Neural cell (in vitro differentiated cells): Measurements from ENCODE around the gene HIVEP1. TPM values are rescaled to one million over a fixed set of nuclear protein-coding genes. Genes with fewer than 3 reads are reported as not detected.

Source experiments
- H2AFZ ChIP-seq: fragments of 200-600, 300-800 bp; sonication (generic), shearing (Covaris generic); 2 replicates; pipeline ENCODE4 v1.6.0; 2014; ENCODE audit warnings: low read depth, mild to moderate bottlenecking, antibody characterized with exemption, low read length, moderate library complexity
- H3F3A ChIP-seq: fragments of 200-600 bp; shearing (Covaris generic); 2 replicates; pipeline ENCODE4 v1.6.1; 2016; ENCODE audit warnings: mild to moderate bottlenecking, moderate library complexity, mixed read lengths, antibody characterized with exemption, low read length; ENCODE audit not compliant: insufficient read depth, poor library complexity, severe bottlenecking
- H3K27ac ChIP-seq: fragments of 200-600, 300-800 bp; sonication (generic), shearing (Covaris generic); 2 replicates; pipeline ENCODE4 v1.5.1; 2014; ENCODE audit warnings: mild to moderate bottlenecking, low read length, moderate library complexity
- H3K27me3 ChIP-seq: fragments of 300-800, 200-600 bp; sonication (generic), shearing (Covaris generic); 2 replicates; pipeline ENCODE4 v1.6.0; 2014; ENCODE audit warnings: mild to moderate bottlenecking, low read depth, low read length, moderate library complexity; ENCODE audit not compliant: insufficient read depth
- H3K36me3 ChIP-seq: fragments of 300-800, 200-600 bp; sonication (generic), shearing (Covaris generic); 2 replicates; pipeline ENCODE4 v1.5.1; 2014; ENCODE audit warnings: mild to moderate bottlenecking, antibody characterized with exemption, low read length, moderate library complexity; ENCODE audit not compliant: insufficient read depth
- H3K4me2 ChIP-seq: fragments of 300-800, 200-600 bp; sonication (generic), shearing (Covaris generic); 2 replicates; pipeline ENCODE4 v1.6.0; 2014; ENCODE audit warnings: mild to moderate bottlenecking, low read length
- H3K4me3 ChIP-seq: fragments of 300-800, 200-600 bp; sonication (generic), shearing (Covaris generic); 2 replicates; pipeline ENCODE4 v1.5.1; 2014; ENCODE audit warnings: mild to moderate bottlenecking, low read length, moderate library complexity
- H3K79me2 ChIP-seq: fragments of 200-600 bp; shearing (Covaris generic); replicated peaks from 2 replicates; pipeline ENCODE4 v1.6.0; 2014; ENCODE audit warnings: mild to moderate bottlenecking, low read length, moderate library complexity; ENCODE audit not compliant: insufficient read depth
- H3K9ac ChIP-seq: fragments of 300-800, 200-600 bp; sonication (generic), shearing (Covaris generic); 2 replicates; pipeline ENCODE4 v1.6.1; 2016; ENCODE audit warnings: mild to moderate bottlenecking, low read length, mixed read lengths
- H3K9me2 ChIP-seq: fragments of 200-600 bp; shearing (Covaris generic); 2 replicates; pipeline ENCODE4 v1.6.1; 2016; ENCODE audit warnings: mild to moderate bottlenecking, low read length, mixed read lengths; ENCODE audit not compliant: insufficient read depth
- H3K9me3 ChIP-seq: fragments of 200-600, 300-800 bp; sonication (generic), shearing (Covaris generic); 2 replicates; pipeline ENCODE4 v1.6.1; 2016; ENCODE audit warnings: mild to moderate bottlenecking, mixed run types, low read length, moderate library complexity, mixed read lengths
- H4K20me1 ChIP-seq: fragments of 200-600 bp; shearing (Covaris generic); 2 replicates; pipeline ENCODE4 v1.6.1; 2016; ENCODE audit warnings: mild to moderate bottlenecking, mixed run types; ENCODE audit not compliant: insufficient read depth
- EP300 ChIP-seq: fragments of 450-650 bp; conservative IDR thresholded peaks from 2 replicates; pipeline ENCODE4 v1.6.1; 2014; ENCODE audit warnings: antibody characterized with exemption, mild to moderate bottlenecking, moderate library complexity; ENCODE audit not compliant: poor library complexity, severe bottlenecking
- EZH2 ChIP-seq: fragments of 200-600, 300-800 bp; shearing (Covaris generic), sonication (generic); IDR thresholded peaks from 2 replicates; pipeline ENCODE4 v1.6.1; 2014; ENCODE audit warnings: antibody characterized with exemption, low read length, borderline replicate concordance, mild to moderate bottlenecking; ENCODE audit not compliant: insufficient read depth, poor library complexity, severe bottlenecking
- MXI1 ChIP-seq: fragments of 450-650 bp; conservative IDR thresholded peaks from 2 replicates; pipeline ENCODE4 v1.6.1; 2014; ENCODE audit warnings: antibody characterized with exemption, mild to moderate bottlenecking; ENCODE audit not compliant: poor library complexity, severe bottlenecking
- POLR2AphosphoS5 ChIP-seq: IDR thresholded peaks from 2 replicates; pipeline ENCODE4 v1.6.1; 2012
- RAD21 ChIP-seq: fragments of 450-650 bp; conservative IDR thresholded peaks from 2 replicates; pipeline ENCODE4 v1.6.1; 2014; ENCODE audit warnings: antibody characterized with exemption, mild to moderate bottlenecking, moderate library complexity
- SMC3 ChIP-seq: fragments of 450-650 bp; conservative IDR thresholded peaks from 2 replicates; pipeline ENCODE4 v1.6.1; 2014; ENCODE audit warnings: antibody characterized with exemption, mild to moderate bottlenecking, moderate library complexity; ENCODE audit not compliant: poor library complexity
- TAF1 ChIP-seq: IDR thresholded peaks from 2 replicates; pipeline ENCODE4 v1.6.1; 2012; ENCODE audit warnings: low read depth
- polyA plus RNA-seq: library from polyadenylated mRNA; depleted of rRNA; stranded (reverse); fragments of >200 nt; gene quantifications from 2 replicates; pipeline ENCODE4 v1.2.3, GENCODE V29; 2014
- TF ChIP-seq, protein P1 (sequence below): IDR thresholded peaks from 2 replicates; pipeline ENCODE4 v1.6.1; 2012; ENCODE audit warnings: borderline replicate concordance
- TF ChIP-seq, protein P2 (sequence below): fragments of 450-650 bp; IDR thresholded peaks from 2 replicates; pipeline ENCODE4 v1.5.1; 2014; ENCODE audit warnings: antibody characterized with exemption, mild to moderate bottlenecking, moderate library complexity; ENCODE audit not compliant: poor library complexity, severe bottlenecking

Gene HIVEP1
- polyA plus RNA-seq, 1 donor from 2014 or later: 3.6 TPM

DNA sequence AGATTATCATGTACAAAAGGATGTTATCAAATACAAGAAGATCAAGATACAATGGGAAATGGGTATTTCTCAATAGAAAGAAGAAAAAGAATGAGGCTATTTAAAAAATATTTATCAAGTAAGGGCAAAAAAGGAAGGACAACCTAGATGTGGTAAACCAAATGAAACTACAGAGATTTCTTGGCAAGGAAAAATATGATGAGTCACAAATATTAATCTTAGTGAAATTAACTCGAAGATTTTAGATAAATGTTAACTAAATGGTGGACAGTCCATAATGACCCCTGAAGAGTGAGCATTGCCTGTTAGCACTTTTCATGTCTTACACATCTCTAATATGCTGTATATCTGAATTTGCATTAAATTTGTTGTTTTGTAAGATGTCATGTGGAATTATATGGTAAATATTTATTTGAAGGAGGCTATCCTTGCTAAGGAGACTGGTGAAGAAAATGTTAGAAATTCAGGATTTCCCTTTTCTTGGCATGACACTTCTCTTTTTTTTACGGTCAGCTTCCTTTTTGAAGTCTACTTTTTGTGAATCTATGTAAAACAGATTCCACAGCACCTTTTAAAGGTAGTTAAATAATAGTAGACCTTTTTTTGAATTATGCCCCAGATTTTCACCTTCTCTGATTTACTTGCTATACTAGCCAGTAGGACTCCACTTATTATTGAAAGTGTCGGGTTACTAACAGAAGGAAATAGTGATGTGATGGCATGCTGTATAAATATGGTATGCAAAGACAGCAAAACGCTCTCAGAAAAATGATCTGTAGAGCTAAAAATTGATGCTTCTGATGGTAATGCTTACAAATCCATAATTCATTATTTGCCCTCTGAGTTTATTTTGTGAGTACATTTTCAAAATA is 120.5 kb downstream of the HIVEP1 start:
- no peak overlapping the region for H3K9ac ChIP-seq
- no peaks in the 10 kb centered on the region for H3K36me3 ChIP-seq
- no peaks in the 10 kb centered on the region for H3K9me2 ChIP-seq
- H3K27ac ChIP-seq: no peak overlapping the region
- H3F3A ChIP-seq: no peaks in the 10 kb centered on the region
- TF ChIP-seq SMC3 (no peak), POLR2AphosphoS5 (no peak), TAF1 (no peak), MXI1 (no peak), EP300 (no peak), EZH2 (no peak), RAD21 (no peak)
- TF ChIP-seq, protein P1, sequence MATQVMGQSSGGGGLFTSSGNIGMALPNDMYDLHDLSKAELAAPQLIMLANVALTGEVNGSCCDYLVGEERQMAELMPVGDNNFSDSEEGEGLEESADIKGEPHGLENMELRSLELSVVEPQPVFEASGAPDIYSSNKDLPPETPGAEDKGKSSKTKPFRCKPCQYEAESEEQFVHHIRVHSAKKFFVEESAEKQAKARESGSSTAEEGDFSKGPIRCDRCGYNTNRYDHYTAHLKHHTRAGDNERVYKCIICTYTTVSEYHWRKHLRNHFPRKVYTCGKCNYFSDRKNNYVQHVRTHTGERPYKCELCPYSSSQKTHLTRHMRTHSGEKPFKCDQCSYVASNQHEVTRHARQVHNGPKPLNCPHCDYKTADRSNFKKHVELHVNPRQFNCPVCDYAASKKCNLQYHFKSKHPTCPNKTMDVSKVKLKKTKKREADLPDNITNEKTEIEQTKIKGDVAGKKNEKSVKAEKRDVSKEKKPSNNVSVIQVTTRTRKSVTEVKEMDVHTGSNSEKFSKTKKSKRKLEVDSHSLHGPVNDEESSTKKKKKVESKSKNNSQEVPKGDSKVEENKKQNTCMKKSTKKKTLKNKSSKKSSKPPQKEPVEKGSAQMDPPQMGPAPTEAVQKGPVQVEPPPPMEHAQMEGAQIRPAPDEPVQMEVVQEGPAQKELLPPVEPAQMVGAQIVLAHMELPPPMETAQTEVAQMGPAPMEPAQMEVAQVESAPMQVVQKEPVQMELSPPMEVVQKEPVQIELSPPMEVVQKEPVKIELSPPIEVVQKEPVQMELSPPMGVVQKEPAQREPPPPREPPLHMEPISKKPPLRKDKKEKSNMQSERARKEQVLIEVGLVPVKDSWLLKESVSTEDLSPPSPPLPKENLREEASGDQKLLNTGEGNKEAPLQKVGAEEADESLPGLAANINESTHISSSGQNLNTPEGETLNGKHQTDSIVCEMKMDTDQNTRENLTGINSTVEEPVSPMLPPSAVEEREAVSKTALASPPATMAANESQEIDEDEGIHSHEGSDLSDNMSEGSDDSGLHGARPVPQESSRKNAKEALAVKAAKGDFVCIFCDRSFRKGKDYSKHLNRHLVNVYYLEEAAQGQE: no peak
- TF ChIP-seq, protein P2, sequence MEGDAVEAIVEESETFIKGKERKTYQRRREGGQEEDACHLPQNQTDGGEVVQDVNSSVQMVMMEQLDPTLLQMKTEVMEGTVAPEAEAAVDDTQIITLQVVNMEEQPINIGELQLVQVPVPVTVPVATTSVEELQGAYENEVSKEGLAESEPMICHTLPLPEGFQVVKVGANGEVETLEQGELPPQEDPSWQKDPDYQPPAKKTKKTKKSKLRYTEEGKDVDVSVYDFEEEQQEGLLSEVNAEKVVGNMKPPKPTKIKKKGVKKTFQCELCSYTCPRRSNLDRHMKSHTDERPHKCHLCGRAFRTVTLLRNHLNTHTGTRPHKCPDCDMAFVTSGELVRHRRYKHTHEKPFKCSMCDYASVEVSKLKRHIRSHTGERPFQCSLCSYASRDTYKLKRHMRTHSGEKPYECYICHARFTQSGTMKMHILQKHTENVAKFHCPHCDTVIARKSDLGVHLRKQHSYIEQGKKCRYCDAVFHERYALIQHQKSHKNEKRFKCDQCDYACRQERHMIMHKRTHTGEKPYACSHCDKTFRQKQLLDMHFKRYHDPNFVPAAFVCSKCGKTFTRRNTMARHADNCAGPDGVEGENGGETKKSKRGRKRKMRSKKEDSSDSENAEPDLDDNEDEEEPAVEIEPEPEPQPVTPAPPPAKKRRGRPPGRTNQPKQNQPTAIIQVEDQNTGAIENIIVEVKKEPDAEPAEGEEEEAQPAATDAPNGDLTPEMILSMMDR: no peak
- no peaks in the 10 kb centered on the region for H4K20me1 ChIP-seq
- H3K79me2 ChIP-seq: no peaks in the 10 kb centered on the region
- no peak overlapping the region for H2AFZ ChIP-seq
- no peak overlapping the region for H3K4me2 ChIP-seq
- H3K27me3 ChIP-seq: no peaks in the 10 kb centered on the region
- no peak overlapping the region for H3K4me3 ChIP-seq
- H3K9me3 ChIP-seq: no peaks in the 10 kb centered on the region

GRCh38 chr6:12134581-12134980 is 122.5 kb downstream of the HIVEP1 start:
- no peaks in the 10 kb centered on the region for H3K9me3 ChIP-seq
- H3K9ac ChIP-seq: no peak overlapping the region
- TF ChIP-seq, protein P2: no peak
- no peak for TF ChIP-seq TAF1
- no peak for TF ChIP-seq RAD21
- TF ChIP-seq, protein P1: no peak
- no peak for TF ChIP-seq EP300
- TF ChIP-seq POLR2AphosphoS5: no peak
- no peak for TF ChIP-seq MXI1
- TF ChIP-seq SMC3: no peak
- no peak for TF ChIP-seq EZH2
- H3F3A ChIP-seq: no peaks in the 10 kb centered on the region
- H3K36me3 ChIP-seq: no peaks in the 10 kb centered on the region
- H2AFZ ChIP-seq: no peak overlapping the region
- H3K4me3 ChIP-seq: no peak overlapping the region
- H3K27me3 ChIP-seq: no peaks in the 10 kb centered on the region
- H3K79me2 ChIP-seq: no peaks in the 10 kb centered on the region
- no peak overlapping the region for H3K4me2 ChIP-seq
- H3K27ac ChIP-seq: no peak overlapping the region
- H3K9me2 ChIP-seq: no peaks in the 10 kb centered on the region
- H4K20me1 ChIP-seq: no peaks in the 10 kb centered on the region
